Measurements from ENCODE around the gene ITK. TPM values are rescaled to one million over a fixed set of nuclear protein-coding genes. Genes with fewer than 3 reads are reported as not detected.

Gene ITK
- polyA plus RNA-seq, 2 of the 4 experiments (the other 2 are of a cell fraction): not detected

GRCh38 chr5:157164521-157164920 is 16.1 kb upstream of the ITK start:
- DNase-seq (ENCODE audit: low read depth in 1 of 2, low spot score in 1 of 2): no peak
- FAIRE-seq: no peak
- ChIA-PET CTCF (interaction anchor here (0.7 to 1.1 kb wide), 2 partner anchors 16 to 22 kb away, joined by 3 read pairs; partner anchors contain the start of gene MED7), POLR2A (interaction anchor here (0.7 kb wide), 1 partner anchor 23 kb away, joined by 8 read pairs; no protein-coding TSS in a partner anchor)
- TF ChIP-seq ZSCAN20 (CRISPR knock-in tag; IDR thresholded peaks at IDR 0.05): no peak
- 25% methylated on average over 5 of the region's 5 CpGs for WGBS (ENCODE audit: missing lambda C conversion rate)
- H3K4me2 ChIP-seq: no peak overlapping the region
- no peak for ATAC-seq
- no peaks in the 10 kb centered on the region for H3K4me1 ChIP-seq
- no peaks in the 10 kb centered on the region for H3K9me3 ChIP-seq
- no peak overlapping the region for H3K4me3 ChIP-seq
- H3K27ac ChIP-seq: no peak overlapping the region

GRCh38 chr5:157165261-157165660 is 15.4 kb upstream of the ITK start:
- ChIA-PET CTCF (interaction anchor here (0.7 to 1.1 kb wide), 2 partner anchors 16 to 23 kb away, joined by 3 read pairs; partner anchors contain the start of gene MED7), POLR2A (no interaction called here)
- no peak for TF ChIP-seq HOXB5 (CRISPR knock-in tag; IDR thresholded peaks at IDR 0.05)
- no peak for TF ChIP-seq CHD2 (IDR thresholded peaks at IDR 0.05; ENCODE audit: low read length, partially characterized antibody)
- no peak for TF ChIP-seq CTCF (IDR thresholded peaks at IDR 0.05)
- no peak for TF ChIP-seq JUN (IDR thresholded peaks at IDR 0.05)
- no peak for TF ChIP-seq RFX5 (IDR thresholded peaks at IDR 0.05)
- no peak for TF ChIP-seq RARB (CRISPR knock-in tag; IDR thresholded peaks at IDR 0.05)
- FAIRE-seq (no peak), ATAC-seq (no peak), DNase-seq (ENCODE audit: low read depth in 1 of 2, low spot score in 1 of 2) (no peak)
- 61% methylated on average over 4 of the region's 4 CpGs for WGBS (ENCODE audit: missing lambda C conversion rate)
- H3K4me1 ChIP-seq: no peaks in the 10 kb centered on the region
- no peak overlapping the region for H3K27ac ChIP-seq
- H3K9me3 ChIP-seq: no peaks in the 10 kb centered on the region
- H3K4me2 ChIP-seq: no peak overlapping the region
- no peak overlapping the region for H3K4me3 ChIP-seq

DNA sequence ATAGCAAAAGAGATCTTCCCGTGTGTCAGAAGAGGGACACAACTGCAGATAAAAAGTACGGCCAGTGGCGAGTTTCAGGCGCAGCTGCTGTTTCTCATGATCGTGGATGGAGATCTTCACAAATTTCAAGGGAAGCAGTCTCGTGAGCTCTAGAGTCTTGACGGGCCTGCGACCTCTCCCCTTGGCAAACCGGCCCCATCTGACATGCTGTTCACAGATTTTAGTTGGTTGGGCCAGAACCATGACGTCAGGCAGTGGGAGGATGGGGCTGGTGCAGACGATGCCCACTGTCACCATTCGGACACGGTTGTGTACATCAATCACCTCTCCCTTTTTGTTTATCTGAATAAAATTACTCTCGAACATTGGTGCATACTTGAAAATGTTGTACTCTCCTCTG is 15.0 kb upstream of the ITK start:
- H3K4me2 ChIP-seq: no peak overlapping the region
- no peak overlapping the region for H3K27ac ChIP-seq
- ChIA-PET POLR2A (no interaction called here), CTCF (interaction anchor here (1.1 kb wide), 1 partner anchor 23 kb away, joined by 3 read pairs; the partner anchor contains the start of gene MED7)
- ATAC-seq (no peak), DNase-seq (ENCODE audit: low read depth in 1 of 2, low spot score in 1 of 2) (no peak), FAIRE-seq (no peak)
- no peaks in the 10 kb centered on the region for H3K9me3 ChIP-seq
- H3K4me1 ChIP-seq: no peaks in the 10 kb centered on the region
- TF ChIP-seq EHMT2 (IDR thresholded peaks at IDR 0.05; ENCODE audit: low read depth): no peak
- no peak for TF ChIP-seq KDM5A (IDR thresholded peaks at IDR 0.05)
- TF ChIP-seq CHD4 (IDR thresholded peaks at IDR 0.05; ENCODE audit: borderline replicate concordance): no peak
- TF ChIP-seq PHF8 (IDR thresholded peaks at IDR 0.05; ENCODE audit: borderline replicate concordance, low read depth): no peak
- no peak for TF ChIP-seq CBX8 (IDR thresholded peaks at IDR 0.05)
- TF ChIP-seq RAD21 (conservative IDR thresholded peaks at IDR 0.05 in 1 of 2, IDR thresholded peaks at IDR 0.05 in 1 of 2): no peak
- TF ChIP-seq ESRRA (IDR thresholded peaks at IDR 0.05; ENCODE audit: borderline replicate concordance, low read length): no peak
- TF ChIP-seq JUN (IDR thresholded peaks at IDR 0.05): no peak
- 54% methylated on average over 14 of the region's 14 CpGs for WGBS (ENCODE audit: missing lambda C conversion rate)
- H3K4me3 ChIP-seq: no peak overlapping the region

DNA sequence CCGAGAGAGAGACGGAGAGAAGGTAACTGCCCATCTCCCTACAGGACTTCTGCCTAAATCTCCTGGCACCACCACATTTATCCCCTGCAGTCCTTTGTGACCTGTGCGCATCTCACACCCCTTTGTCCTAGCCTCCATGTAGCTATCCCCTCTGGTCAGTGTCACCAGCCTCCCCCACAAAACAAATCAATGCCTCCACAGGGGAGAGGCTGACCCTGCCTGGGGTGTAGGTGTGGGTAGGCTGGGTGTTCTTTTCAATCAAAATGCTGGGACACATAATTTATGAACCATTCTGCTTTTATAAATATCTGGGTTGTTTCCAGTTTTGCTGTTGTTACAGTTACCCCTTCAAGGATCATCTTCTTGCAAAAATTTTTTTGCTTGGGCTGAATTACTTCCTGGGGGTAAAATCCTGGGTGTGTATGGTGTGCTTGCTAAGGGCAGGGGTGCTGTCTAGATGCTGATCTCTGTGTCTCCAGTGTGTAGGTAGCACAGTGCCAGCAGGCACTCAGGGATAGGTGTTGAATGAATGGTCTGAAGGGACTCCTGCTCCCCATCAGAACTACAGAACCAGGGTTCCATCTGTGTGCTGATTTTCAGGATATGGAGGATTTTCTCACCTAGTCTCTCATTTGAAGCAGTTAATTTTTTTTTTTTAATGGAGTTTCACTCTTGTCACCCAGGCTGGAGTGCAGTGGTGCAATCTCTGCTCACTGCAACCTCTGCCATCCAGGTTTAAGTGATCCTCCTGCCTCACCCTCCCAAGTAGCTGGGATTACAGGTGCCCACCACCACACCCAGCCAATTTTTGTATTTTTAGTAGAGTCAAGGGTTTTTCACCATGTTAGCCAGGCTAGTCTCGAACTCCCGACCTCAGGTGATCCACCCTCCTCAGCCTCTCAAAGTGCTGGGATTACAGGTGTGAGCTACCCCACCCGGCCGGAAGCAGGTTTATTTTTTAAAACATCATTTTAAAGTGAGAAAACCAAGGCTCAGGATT is 14.1 kb upstream of the ITK start, which contains the start of gene GARIN3:
Gene GARIN3, minus strand, starts transcription at position 51 of the 1,000 bp plus-strand sequence. CDS start 96 bp downstream, outside the sequence.
- TF ChIP-seq PBX3 (IDR thresholded peaks at IDR 0.05) (no peak), PHF8 (IDR thresholded peaks at IDR 0.05; ENCODE audit: borderline replicate concordance, low read depth) (no peak), KDM5A (IDR thresholded peaks at IDR 0.05) (no peak)
- Histone ChIP-seq H3K4me1 (no peaks in the 10 kb centered on the region), H3K9me3 (no peaks in the 10 kb centered on the region), H3K27ac (no peak within 1 kb of the TSS), H3K4me2 (no peak within 1 kb of the TSS), H3K4me3 (no peak within 1 kb of the TSS)
- ATAC-seq (no peak), FAIRE-seq (no peak), DNase-seq (ENCODE audit: low read depth in 1 of 2, low spot score in 1 of 2) (no peak)
- WGBS (ENCODE audit: missing lambda C conversion rate): 43% methylated on average over 7 of the region's 7 CpGs
- POLR2A ChIA-PET: no interaction called here
- CTCF ChIA-PET: interaction anchor here (0.6 to 2.5 kb wide), 2 partner anchors 18 to 301 kb away, joined by 4 to 10 read pairs; no protein-coding TSS in a partner anchor

Measured in A549 (cell line).